Activated CD8-positive, alpha-beta memory T cell treated with anti-CD3 and anti-CD28 coated beads for 1 hour (primary cell): ENCODE results near the gene LOXL3.

Source experiments
- DNase-seq, 2 donors: peaks; one replicate each; pipeline ENCODE4 v3.0.0-alpha.2; 2020; ENCODE audit warnings: low read depth in 1 of 2; ENCODE audit errors: extremely low read depth in 1 of 2

Gene LOXL3

GRCh38 chr2:74551942-74552913, 1.5 kb downstream of the LOXL3 start:
- no peak for DNase-seq

- no peak for DNase-seq
These were observed 2.2 kb downstream of the LOXL3 start for GRCh38 chr2:74551530-74551929.

DNA sequence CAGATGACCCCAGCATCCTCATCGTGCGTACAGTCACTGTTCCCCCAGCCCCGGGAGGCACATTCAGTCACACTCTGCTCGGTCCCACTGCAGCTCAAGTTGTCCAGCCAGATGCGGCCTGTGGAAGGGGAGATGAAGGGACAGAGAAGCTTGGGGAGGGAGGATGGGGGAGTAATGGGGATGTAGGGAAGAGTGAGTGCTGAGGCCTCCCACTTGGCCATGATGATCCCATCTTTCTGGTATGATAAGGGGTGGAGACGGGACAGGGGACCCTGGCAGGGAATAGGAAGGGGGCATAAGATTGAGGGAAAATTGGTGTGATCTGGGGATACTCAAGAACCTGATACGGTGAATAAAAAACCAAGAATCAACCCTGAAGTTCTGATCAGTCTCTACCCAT, 3.5 kb downstream of the LOXL3 start:
- no peak for DNase-seq

GRCh38 chr2:74548900-74549826, 4.6 kb downstream of the LOXL3 start:
- no peak for DNase-seq

DNA sequence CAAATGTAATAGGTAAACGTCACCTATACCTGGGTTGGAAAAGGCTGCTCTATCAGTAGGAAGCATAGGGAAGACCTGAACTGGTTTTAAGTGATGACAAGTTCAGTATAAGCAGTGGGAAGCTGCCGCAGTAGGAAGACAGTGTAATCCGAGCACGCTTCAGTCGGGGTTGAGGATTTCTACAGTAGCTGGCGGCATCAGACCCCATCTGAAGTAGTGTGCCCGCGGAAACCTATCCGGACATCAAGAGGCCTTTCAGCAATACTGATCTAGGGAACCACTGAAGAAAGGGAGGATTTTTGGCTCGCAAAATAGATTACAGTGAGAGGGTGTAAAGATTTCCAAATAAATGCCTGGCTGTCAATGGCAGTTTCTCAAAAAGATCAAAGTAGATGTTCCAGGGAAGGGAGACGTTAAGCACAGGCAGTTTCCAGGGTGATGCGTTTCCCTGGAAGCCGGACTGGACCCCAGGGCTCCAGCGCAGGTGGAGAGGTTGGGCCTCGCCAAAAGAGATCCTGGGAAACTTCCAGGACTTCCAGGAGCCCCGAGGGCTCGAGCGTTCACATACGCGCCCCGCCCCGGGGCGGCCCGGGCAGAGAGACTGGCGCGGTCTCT, 5.3 kb downstream of the LOXL3 start:
- DNase-seq = no peak

DNA sequence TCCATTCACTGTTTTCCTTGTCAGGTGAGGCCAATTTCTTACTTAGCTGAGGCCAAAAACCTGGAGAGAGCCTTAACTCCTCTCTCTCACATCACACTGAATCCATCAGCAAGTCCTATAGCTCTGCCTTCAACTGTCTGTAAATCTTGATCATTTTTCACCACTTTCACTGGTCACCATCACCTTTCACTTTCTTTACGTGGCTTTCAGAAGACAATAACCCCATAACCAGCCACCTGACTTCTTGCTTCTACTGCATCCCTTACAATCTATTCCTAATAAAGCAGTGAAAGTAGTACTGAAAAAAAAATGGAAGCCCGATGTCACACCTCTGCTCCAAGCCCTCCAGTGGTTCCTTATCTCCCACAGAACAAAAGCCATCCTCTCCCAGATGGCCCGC, 7.7 kb downstream of the LOXL3 start:
- no peak for DNase-seq

DNA sequence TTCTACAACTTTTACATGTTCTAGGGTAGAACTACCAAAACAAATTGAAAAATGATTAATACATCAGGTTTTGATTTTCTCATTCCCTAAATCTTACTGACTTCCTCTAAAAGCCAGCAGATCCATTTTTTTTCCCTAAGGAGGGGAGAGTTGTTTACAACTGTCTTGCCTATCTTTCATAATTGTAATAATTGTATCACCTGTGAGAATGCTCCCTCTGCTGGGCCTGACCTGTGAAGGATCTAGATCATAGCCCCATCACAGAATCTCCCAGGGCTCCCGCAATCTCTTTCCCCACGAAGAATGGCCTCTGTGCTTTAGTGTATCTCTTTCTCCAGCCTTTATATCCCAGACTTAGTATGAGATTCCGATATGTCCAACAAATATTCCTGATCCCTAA, 9.1 kb downstream of the LOXL3 start:
- DNase-seq = no peak

- DNase-seq = no peak
These were observed 10.8 kb downstream of the LOXL3 start for GRCh38 chr2:74542978-74543377.

- no peak for DNase-seq
These were observed 13.5 kb downstream of the LOXL3 start for GRCh38 chr2:74540291-74540690.

GRCh38 chr2:74538881-74539339, 14.8 kb downstream of the LOXL3 start:
- DNase-seq = no peak

DNA sequence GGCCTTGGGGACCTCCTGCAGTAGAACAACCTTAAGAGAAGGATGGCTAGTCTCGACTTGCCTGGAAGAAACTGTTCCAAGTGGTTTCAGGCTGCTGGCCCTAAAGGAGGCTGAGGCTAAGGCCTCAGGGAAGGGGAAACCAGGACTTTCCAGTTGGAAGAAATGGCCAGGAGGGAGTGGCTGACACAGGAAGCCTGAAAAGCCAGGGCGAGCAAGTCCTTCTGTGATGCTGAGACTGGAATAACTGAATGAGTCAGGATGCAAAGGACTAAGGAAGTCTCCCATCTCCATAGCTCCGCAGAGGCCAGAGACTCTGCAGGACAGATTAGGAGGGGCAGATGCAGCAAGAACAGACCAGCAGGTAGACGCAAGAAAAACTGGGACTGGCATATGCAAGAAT, 16.6 kb downstream of the LOXL3 start:
- DNase-seq = no peak

GRCh38 chr2:74536166-74536950, 17.4 kb downstream of the LOXL3 start:
- DNase-seq = no peak

GRCh38 chr2:74535440-74535965, 18.2 kb downstream of the LOXL3 start:
- no peak for DNase-seq

DNA sequence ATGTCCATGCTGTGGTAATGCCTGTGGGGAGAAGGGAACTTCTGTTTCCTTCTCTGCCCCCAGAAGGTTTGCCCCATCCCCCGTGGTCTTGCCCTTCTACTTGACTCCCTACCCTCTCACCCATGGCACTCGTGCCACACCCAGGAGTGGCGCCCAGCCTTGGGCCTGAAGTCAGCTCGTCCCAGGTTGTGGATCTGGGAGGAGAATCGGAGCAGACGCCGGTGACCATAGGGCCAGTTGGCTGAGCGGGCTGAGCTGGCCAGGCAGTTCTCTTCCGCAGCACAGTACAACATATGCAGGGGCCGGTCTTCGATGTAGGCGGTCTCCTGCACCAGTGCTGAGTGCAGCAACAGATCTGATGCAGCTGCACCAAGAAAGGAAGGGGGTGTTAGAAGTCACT, 19.3 kb downstream of the LOXL3 start:
- DNase-seq = no peak

DNA sequence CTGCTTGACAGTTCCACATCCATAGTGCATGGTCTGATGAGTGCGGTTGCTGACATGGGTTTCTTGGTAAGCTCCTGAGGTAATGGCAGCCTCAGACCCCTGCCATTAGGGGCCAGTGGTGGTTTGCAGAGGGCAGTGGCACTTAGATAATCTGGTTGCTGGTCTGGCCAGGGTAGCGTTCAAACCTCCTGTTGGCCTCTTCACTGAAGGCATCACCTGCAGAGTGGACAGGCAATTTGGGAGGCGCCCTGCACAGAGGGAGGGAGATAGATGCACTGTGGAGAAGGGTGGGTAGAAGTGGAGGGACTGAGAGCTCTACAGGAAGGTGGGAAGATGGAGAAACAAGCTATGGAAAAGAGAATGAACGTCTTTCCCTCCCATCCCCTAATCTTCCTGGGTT, 20.3 kb downstream of the LOXL3 start:
- DNase-seq = no peak

GRCh38 chr2:74532222-74532621, 21.5 kb downstream of the LOXL3 start:
- DNase-seq = no peak

GRCh38 chr2:74531666-74532065, 22.1 kb downstream of the LOXL3 start:
- DNase-seq = no peak

GRCh38 chr2:74530239-74531187, 23.2 kb downstream of the LOXL3 start:
- DNase-seq = no peak
